ENCODE measurements around the gene ZNF41.

ZNF41 gene

DNA sequence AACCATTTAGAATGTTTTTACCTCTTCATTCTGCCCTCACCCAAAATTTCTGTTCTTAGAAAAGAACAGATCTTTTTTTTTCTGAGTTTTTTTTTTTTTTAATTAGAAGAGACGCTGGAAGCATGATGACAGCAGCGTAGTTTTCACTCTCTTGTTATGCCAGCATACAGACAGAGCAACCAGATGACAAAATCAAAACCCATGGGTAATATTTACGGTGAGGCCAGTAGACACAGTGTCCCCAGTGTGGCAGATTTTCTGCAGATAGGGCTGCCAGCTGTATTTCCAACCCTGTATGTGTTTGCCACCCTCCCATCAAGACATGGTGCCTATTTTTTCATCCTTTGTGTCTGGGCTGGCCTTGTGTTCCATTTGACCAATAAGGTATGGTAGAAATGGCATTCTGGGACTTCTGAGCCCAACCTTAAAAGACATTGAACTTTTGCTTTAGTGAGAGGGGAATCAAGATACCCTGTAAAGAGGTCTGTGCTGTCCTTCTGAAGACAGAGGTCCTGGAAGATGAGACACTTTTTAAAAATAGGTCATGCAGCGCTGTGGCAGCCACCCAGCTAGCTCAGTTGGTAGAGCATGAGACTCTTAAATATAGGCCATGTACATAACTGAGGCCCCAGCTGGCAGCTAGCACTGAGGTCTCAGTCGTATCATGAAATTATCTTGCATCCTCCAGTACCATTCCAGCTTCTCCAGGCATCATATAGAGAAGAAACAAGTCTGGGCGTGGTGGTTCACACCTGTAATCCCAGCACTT lies 6.7 kb upstream of the ZNF41 start:
- no peak for DNase-seq

DNA sequence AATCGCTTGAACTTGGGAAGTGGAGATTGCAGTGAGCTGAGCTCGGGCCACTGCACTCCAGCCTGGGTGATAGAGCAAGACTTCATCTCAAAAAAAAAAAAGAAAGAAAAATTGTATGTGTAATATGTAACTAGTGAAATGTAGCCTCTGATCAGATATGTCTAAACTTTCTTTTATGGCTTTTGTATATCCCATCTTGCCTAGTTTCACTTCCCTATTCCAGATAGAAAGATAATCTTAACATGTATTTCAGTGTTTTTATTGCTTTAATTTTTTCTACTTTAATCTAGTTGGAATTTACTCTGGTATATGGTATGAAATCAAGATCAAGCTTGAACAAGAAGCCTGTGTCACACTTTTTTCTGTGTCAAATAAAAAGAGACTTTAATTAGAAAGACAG lies 1.9 kb upstream of the ZNF41 start:
- no peak for DNase-seq

DNA sequence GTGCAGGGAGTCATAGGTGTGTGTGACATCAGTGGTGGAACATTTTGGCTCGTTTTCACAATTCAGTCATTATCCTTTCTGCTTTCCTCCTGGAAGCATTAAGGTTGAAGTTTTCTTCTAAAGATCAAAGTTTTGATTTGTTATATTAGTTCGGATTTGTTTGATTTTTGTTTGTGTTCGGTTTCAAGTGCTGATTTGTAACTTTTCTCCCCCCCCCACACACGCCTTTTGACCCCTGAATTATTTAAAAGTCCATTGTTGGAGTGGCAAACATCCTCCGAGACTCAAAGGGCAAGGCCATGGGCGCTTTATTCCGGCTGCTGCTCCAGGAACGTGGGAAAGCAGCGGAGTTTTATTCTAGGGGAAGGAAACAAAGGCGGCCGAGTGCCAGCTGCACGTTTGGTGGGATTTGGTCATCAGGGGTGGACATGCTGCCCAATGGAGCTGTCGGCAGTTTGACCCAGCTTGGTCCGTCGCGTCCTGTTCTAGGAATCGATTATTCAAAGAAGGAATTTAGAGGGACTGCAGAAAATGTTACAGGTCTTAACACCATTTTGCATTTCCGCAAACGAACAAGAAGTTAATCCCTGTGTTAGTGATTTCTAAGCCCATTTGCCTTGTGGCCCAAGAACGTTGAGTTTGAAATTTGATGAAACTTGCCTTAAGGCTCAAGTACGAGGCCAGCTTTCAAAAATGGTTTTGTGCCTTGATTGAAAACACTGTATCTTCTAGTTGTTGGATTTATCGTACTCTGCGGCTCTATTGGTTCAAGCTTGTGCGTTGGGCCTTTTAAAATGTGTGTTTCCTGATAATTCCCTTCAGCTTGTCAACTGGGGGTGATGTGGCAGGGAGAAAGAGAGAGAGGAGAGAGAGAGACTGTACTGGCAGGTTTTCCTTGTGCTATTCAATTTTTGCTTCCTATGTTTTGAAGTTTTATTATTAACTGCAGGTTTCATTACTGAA lies 565 bp upstream of the ZNF41 start:
- DNase-seq: no peak

GRCh38 chrX:47482065-47482511 lies 934 bp downstream of the ZNF41 start:
- no peak for DNase-seq

DNA sequence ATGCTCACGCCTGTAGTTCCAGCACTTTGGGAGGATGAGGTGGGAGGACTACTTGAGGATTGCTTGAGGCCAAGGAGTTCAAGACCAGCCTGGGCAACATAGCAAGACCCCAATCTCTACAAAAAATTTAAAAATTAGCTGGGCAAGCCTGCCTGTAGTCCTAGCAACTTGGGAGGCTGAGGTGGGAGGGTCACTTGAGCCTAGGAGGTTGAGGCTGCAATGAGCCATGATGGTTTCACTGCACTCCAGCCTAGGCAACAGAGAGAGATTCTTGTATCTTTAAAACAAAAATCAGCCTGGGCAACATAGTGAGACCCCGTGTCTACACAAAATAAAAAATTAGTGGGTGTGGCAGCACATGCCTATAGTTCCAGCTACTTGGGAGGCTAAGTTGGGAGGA lies 1.9 kb downstream of the ZNF41 start:
- DNase-seq: no peak

- DNase-seq: no peak
These were observed 2.4 kb downstream of the ZNF41 start for GRCh38 chrX:47480576-47480975.

DNA sequence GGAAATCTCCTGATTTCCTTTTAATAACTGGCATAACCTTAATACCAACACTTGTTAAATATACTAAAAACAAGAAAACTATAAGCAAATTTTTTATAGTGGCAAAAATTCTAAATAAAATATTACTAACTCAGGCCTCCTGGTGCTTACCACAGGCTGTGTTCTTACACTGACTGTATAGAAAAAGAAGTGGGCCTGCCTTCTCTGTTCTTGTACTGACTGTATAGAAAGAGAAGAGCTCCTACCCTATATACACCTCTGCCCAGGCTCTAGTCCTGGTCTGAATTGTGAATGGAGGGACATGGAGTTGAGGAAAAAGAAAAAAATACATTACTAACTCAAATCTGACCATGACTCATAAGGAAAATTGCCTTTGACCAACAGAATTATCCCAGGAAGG lies 7.5 kb downstream of the ZNF41 start:
- DNase-seq: no peak

- DNase-seq: no peak
These were observed 15.9 kb downstream of the ZNF41 start for GRCh38 chrX:47467106-47467505.

DNA sequence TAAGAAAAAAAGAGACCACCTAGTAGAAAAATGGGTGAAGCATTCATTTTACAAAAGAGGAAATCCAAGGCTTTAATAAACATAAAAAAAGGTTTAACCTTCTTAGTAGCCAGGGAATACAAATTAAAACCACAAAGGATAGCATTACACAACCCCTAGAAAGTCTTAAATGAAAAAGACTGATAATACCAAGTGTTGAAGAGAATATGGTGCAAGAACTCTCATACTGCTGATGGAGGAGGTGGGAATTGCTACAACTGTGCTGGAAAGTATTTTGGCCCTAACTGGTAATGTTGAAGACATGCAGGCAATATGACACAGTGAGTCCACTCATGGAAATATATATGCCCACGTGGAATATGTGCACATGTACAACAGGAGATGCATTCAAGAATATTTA lies 22.5 kb downstream of the ZNF41 start:
- DNase-seq: no peak

DNA sequence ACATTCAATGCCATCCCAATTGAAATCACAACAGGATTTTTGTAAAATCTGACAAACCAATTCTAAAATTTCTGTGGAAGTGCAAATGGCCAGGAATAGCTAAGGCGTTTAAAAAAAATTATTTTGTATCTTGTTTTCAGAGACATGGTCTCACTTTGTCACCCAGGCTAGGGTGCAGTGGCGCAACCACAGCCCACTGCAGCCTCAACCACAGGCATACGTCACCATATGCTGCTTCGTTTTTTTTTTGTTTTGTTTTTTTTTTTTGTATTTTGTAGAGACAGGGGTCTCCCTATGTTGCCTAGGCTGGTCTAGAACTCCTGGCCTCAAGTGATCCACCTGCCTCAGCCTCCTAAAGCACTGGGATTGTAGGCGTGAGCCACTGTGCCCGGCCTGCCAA lies 24.5 kb downstream of the ZNF41 start:
- DNase-seq: no peak

GRCh38 chrX:47456080-47456479 lies 26.9 kb downstream of the ZNF41 start:
- DNase-seq: no peak

GRCh38 chrX:47452112-47452511 lies 30.9 kb downstream of the ZNF41 start:
- no peak for DNase-seq

- DNase-seq: no peak
These were observed 34.7 kb downstream of the ZNF41 start for GRCh38 chrX:47448165-47448806.

DNA sequence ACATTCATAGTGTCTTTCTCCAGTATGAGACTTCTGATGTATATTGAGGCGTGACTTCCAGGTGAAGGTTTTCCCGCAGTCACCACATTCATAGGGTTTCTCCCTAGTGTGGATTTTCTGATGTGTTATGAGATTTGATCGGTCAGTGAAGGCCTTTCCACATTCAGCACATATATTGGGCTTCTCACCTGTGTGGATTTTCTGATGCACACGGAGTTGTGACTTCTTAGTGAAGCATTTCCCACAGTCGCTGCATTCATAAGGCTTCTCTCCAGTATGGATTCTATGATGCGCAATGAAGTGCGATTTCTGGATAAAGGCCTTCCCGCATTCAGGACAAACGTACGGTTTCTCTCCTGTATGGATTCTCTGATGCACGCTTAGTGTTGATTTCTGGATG lies 35.4 kb downstream of the ZNF41 start:
- no peak for DNase-seq

DNA sequence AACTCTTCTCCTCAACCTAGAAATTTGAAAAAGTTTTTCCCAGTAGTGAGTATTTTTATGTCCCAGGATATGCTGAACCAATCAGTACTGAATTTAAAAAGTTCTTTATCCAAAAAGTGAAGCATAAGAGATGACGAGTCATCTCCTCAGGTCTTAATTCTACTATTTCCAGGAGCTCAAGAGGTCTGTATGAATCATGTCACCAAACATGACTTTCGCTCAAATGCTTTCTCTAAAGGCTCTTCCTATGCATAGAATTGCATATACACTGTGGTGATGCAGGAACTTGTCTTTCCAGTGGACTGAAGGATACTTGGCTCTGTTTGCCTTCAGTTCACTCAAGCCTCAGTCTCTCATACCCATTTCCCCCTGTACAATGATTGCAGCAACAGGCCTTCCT lies 36.1 kb downstream of the ZNF41 start:
- DNase-seq: no peak

DNA sequence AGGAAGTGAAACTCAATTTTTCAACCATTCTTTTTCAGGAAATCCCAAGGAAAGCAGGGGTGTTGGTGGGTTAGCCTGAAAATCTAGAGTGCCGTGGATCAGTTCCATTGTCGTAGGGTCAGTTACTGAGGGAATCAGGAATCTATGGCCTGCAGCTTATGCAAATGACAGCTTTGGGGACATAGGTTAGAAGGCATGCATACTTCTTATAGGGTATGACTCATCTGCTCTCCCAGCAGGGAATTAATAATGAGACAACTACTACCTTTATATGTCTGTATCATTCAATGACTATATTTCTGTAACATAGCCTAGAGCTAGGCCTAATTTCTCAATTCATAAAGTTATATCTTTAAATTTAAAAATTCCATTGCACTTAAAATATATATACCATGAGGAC lies 36.6 kb downstream of the ZNF41 start:
- no peak for DNase-seq

GRCh38 chrX:47430925-47431324 lies 52.1 kb downstream of the ZNF41 start:
- no peak for DNase-seq

GRCh38 chrX:47422444-47422843 lies 60.6 kb downstream of the ZNF41 start:
- DNase-seq: no peak

GRCh38 chrX:47420962-47421361 lies 62.1 kb downstream of the ZNF41 start:
- no peak for DNase-seq

GRCh38 chrX:47420265-47420664 lies 62.8 kb downstream of the ZNF41 start:
- no peak for DNase-seq

DNA sequence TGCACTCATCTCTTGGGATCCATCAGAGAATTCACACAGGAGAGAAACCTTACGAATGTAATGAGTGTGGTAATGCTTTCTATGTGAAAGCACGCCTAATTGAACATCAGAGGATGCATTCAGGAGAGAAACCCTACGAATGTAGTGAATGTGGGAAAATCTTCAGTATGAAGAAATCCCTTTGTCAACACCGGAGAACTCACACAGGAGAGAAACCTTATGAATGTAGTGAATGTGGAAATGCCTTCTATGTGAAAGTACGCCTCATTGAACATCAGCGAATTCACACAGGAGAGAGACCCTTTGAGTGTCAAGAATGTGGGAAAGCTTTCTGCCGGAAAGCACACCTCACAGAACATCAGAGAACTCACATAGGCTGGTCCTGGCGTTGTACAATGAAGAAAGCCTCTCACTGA lies 69.8 kb downstream of the ZNF41 start:
- DNase-seq: no peak

All from GOT3 (cell line).